Retinal pigment epithelial cell (primary cell): ENCODE measurements around the gene TNRC18.
A peak's percentile ranks its signal among the peaks of the same experiment; 100 is the strongest.
"Not testable (repeated sequence)": the region's sequence is repeated elsewhere in the genome, so short reads cannot be mapped to it uniquely, and the experiment has no call there.

ENCODE experiments used
- DNase-seq: peaks from one replicate; pipeline ENCODE4 v3.0.0-alpha.2; 2010; ENCODE audit warnings: low read depth
- H3K4me3 ChIP-seq: 2 replicates; pipeline ENCODE4 v1.5.1; 2011; ENCODE audit warnings: mild to moderate bottlenecking, low read length, control low read depth, moderate library complexity
- TF ChIP-seq, protein P1 (sequence below): conservative IDR thresholded peaks from 2 replicates; pipeline ENCODE4 v1.5.1; 2011; ENCODE audit warnings: low read depth, low read length, control low read depth, inconsistent platforms

The TNRC18 gene

DNA sequence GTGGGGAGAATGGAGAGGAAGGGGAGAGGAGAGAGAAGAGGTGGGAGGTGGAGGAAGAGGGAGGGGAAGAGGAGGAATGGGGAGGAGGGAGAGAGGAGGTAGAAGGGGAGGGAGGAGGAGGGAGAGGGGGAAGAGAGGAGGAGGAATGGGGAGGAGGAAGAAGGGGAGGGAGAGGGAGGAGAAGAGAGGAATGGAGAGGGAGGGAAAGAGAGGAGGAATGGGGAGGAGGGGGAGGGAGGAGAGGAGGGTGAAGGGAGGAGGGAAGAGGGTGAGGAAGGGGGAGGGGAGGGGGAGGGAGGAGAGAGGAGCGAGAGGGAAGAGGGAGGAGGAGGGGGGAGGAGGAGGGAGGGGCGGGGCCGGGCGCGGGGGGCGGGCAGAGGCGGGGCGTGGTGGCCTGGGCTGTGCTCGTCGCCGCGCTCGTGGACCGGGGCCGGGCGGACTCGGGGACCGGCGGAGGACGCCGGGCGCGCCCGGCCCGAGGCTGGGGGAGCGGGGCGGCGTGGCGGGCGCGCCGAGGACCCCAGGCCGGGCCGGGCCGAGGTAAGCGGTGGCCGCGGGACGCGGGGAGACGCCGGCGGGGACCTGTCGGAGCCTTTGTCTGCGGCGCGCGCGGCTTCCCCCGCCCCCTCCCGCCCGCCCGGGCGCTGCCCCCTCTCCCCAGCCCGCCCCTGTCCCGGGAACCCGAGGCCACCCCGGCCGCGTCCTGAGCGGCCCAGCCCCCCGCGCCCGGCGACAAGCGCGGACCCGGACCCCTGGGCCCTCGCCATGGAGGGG lies 140.9 kb downstream of the TNRC18 start, which contains the start of gene SLC29A4:
SLC29A4 (plus strand) TSS at position 401 of the 774 bp plus-strand sequence. CDS start 4,874 bp downstream, outside the sequence.
- peak within 1 kb of the TSS; percentile 40 for H3K4me3 ChIP-seq
- no peak for DNase-seq
- TF ChIP-seq, protein P1, sequence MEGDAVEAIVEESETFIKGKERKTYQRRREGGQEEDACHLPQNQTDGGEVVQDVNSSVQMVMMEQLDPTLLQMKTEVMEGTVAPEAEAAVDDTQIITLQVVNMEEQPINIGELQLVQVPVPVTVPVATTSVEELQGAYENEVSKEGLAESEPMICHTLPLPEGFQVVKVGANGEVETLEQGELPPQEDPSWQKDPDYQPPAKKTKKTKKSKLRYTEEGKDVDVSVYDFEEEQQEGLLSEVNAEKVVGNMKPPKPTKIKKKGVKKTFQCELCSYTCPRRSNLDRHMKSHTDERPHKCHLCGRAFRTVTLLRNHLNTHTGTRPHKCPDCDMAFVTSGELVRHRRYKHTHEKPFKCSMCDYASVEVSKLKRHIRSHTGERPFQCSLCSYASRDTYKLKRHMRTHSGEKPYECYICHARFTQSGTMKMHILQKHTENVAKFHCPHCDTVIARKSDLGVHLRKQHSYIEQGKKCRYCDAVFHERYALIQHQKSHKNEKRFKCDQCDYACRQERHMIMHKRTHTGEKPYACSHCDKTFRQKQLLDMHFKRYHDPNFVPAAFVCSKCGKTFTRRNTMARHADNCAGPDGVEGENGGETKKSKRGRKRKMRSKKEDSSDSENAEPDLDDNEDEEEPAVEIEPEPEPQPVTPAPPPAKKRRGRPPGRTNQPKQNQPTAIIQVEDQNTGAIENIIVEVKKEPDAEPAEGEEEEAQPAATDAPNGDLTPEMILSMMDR: no peak

DNA sequence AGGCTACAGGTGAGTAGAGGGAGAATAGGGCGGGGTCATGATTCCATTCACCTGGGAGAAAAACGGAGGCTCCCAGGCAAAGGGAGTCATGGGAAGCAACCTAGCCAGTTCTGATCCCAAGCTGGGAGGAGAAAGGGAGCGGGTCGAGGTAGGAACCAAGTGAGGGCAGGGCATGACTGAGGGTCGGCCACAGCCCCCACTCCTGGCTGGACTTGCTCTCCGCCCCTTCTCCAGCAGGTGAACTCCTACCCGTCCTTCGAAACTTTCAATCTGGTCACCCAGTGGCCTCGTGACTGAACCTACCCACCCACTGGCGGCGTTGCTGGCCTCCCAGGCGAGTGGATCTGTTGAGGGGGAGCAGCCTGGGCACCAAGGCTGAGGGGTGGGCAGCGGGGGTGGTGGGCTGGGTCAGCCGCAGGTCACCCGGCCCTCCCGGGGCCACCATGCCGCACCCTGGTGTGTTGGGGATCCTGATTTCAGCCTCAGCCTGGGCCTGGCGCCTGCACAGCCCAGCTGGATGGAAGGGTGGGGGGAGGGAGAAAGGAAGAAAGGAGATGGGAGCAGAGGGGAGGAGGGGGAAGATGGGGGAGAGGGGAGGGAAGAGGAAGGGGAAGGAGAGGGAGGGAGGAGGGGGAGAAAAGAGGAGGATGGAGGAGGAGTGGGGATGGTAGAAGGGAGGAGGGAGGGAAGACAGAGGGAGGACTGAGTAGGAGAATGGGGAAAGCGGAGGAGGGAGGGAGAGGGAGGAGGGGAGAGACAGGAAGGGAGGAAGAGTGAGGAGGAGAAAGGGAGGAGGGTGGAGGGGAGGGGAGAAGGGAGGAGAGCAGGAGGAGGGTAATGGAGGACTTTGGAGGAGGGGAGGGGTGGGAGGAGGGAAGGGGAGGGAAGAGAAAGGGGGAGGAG lies 141.8 kb downstream of the TNRC18 start:
- DNase-seq: not testable (repeated sequence)

DNA sequence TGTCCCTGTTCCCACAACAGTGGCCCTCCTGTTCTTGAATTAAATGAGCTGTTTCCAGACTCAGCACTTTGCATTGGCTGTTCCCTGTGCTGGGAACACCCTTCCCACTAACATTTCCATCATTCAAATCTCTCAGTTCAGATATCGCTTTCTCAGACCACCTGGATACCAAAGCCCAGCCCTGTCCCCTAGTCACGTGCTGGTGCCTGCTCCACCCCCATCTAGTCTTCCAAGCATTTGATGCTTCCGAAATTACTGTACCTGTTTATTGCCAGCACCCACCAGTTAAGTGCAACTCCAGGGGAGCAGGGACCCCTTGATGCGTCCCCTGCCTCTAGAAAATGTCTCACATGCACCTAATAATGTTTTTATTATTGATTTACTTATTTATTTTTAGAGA lies 143.9 kb downstream of the TNRC18 start:
- H3K4me3 ChIP-seq: no peak overlapping the region
- no peak for DNase-seq
- TF ChIP-seq, protein P1: no peak

More for the DNA sequence above, 141.8 kb downstream of the TNRC18 start:
- not testable (repeated sequence) for H3K4me3 ChIP-seq

DNA sequence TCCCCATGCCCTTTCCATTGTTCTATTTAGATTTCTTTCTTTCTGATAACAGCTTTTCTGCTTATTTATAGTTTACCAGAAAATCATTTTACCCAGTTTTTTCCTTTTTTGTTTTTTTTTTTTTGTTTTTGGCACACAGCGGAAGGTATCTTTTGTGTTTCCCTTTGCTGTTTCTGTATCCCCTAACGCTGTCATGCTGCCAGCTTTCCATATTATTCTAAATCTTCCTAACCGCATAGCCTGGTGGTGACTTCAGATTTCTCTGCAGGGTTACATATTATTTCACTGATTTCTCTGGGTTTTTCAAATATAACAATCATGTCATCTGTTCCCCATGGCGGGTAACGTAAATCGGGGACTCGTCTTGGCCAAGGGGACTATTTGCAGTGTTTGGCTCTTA lies 144.9 kb downstream of the TNRC18 start:
- no peak for DNase-seq
- TF ChIP-seq, protein P1: no peak
- no peak overlapping the region for H3K4me3 ChIP-seq

DNA sequence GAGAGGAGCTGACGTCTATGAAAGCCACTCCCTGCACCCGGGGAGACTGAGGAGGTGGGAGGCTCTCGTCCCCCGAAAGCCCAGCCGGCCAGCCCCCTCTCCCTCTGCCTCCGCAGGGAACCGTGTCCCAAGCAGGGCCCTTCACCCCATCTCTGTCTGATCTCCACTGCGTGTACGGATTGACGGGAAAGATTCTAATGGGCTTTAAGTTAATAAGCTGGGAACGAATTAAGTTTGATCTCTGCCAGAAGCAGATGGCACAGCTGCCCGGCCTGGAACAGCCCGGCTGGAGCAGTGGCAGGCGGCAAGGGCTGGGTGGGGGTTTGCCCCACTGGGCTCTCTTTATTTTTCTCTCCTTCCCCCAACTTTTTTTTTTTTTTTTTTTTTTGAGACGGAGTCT lies 147.0 kb downstream of the TNRC18 start:
- no peak for DNase-seq
- TF ChIP-seq, protein P1: no peak
- H3K4me3 ChIP-seq: no peak overlapping the region

DNA sequence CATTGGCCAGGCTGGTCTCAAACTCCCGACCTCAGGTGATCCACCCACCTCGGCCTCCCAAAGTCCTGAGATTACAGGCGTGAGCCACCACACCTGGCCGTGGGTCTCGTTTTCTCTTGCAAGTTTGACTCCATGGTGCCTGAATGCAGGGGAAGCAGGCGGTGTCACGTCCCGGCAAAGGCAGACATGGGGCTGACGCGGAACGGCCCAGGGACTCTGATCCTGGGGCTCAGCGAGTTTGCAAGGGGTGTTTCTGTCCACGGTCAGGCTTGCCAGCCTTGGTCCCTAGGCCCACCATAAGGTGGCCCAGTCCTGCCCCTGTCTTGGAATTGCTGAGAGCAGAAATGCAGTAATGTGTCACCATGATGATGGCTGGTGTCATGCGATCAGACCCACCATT lies 147.5 kb downstream of the TNRC18 start:
- not testable (repeated sequence) for DNase-seq, H3K4me3 ChIP-seq

DNA sequence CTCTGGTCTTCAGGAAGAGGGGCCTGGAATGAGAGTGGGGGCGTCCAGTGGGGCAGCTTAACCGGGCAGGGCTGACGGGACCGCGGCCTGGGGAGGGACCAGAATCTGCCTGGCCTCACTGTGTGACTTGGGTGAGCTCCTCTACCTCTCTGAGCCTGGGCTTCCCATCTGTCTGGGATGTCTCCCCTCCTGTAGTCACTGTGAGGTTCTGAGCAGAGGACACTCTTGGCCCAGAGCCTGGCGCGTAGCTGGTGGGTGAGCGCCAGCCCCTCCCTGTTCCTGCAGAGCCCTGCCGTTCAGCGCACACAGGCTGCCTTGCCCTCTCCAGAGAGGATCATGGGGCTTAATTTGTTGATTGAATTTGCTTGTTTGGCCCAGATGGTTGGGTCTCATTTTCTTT lies 148.1 kb downstream of the TNRC18 start:
- DNase-seq, H3K4me3 ChIP-seq: not testable (repeated sequence)

DNA sequence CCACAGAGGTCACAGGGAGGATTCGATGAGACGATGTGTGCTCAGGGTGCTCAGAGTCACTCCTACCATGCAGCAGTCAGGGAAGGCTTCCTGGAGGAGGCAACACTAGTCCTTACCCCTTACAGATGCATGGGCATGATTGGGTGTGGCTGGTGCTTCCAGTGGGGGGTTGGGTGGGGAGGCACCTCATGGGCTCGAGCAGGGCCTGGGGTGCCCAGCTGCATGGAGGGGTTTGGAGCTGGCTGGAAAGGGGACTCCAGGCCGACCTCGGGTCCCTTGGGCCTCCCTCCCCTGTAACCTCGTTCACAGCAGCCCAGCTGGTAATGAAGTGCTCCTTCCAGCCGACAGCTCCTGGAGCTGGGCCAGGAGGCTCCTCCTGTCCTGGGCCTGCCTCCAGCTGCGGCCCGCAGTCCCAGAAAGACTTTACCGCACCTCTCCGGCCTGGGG lies 148.6 kb downstream of the TNRC18 start:
- not testable (repeated sequence) for H3K4me3 ChIP-seq, DNase-seq

DNA sequence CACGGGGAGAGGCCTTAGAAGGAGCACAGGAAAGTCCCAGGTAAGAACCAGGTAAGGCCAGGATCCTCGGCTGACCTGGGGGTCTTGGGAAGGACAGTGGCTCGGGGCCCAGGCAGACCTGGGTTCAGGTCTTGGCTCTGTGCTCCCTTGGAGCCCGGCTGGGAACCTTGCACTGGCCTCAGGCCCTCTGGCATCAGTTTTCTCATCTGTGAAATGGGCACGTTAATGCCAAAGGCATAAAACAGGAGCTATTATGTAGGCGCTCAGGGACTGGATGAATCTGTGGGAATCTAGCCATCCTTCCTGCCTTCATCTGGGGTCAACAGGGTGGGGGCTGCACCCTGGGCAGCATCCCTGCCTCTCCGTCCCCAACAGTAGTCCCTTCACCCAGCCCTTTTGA lies 149.2 kb downstream of the TNRC18 start:
- DNase-seq: no peak
- no peak overlapping the region for H3K4me3 ChIP-seq
- TF ChIP-seq, protein P1: no peak

DNA sequence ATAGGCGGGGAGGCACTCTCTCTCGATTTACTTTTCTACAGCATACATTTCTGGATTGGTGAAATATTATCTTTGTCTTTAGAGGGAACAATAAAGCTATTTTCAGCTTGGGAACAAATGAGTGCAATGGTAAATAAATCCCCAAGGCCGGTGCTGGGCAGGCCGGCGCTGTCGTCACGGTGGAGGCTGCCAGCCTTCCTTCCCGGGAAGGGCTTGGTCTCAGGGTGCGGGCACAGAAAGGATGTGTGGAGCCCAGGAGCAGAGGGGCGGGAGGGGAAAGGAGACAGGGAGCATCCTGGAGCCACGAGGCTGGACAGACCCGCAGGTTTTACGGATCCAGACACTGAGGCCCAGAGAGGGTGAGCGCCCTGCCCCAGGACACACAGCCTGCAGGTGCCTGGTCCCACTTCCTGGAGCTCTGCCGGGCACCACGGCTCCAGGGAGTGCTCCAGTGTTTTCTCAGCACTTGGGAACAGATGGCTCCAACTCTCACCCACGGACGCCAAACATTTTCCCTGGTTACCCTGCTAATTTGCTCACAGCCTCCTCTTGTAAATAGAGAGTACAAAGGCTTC lies 149.7 kb downstream of the TNRC18 start:
- DNase-seq: not testable (repeated sequence)

More for the DNA sequence above, 149.7 kb downstream of the TNRC18 start:
- H3K4me3 ChIP-seq: not testable (repeated sequence)
